RWPE2 (cell line): ENCODE data around the gene GNAI3.

Experiments
- ATAC-seq: fragments of 200-7000 bp; cut with Tn5 transposase; 3 replicates; pipeline ENCODE4 v1.9.1; 2021; ENCODE audit warnings: low read depth
- DNase-seq: peaks from one replicate; pipeline ENCODE4 v3.0.0-alpha.2; 2020; ENCODE audit warnings: low spot score
- H3K27ac ChIP-seq: fragments of 450-650 bp; 2 replicates; pipeline ENCODE4 v1.5.1; 2017; ENCODE audit warnings: mild to moderate bottlenecking; ENCODE audit not compliant: poor library complexity, severe bottlenecking
- H3K27me3 ChIP-seq: fragments of 250-450 bp; sonication (Bioruptor Pico); 2 replicates; pipeline ENCODE4 v1.5.1; 2021; ENCODE audit warnings: mild to moderate bottlenecking, moderate library complexity; ENCODE audit not compliant: insufficient read depth, poor library complexity, severe bottlenecking
- H3K36me3 ChIP-seq: fragments of 250-450 bp; sonication (Bioruptor Pico); 2 replicates; pipeline ENCODE4 v1.5.1; 2020; ENCODE audit warnings: low read depth, mild to moderate bottlenecking, moderate library complexity
- H3K4me1 ChIP-seq: fragments of 250-450 bp; sonication (Bioruptor Pico); 2 replicates; pipeline ENCODE4 v1.5.1; 2021; ENCODE audit warnings: mild to moderate bottlenecking, moderate library complexity; ENCODE audit not compliant: insufficient read depth, poor library complexity, severe bottlenecking
- H3K4me3 ChIP-seq: fragments of 250-450 bp; sonication (Bioruptor Pico); 2 replicates; pipeline ENCODE4 v1.5.1; 2021; ENCODE audit warnings: mild to moderate bottlenecking, moderate library complexity; ENCODE audit not compliant: severe bottlenecking
- H3K9me3 ChIP-seq: fragments of 250-450 bp; sonication (Bioruptor Pico); 2 replicates; pipeline ENCODE4 v1.5.1; 2021; ENCODE audit warnings: mild to moderate bottlenecking, moderate library complexity; ENCODE audit not compliant: severe bottlenecking
- CTCF ChIP-seq: fragments of 450-650 bp; IDR thresholded peaks from one replicate; pipeline ENCODE4 v1.5.1; 2017; ENCODE audit warnings: mild to moderate bottlenecking, moderate library complexity; ENCODE audit not compliant: poor library complexity, severe bottlenecking

GNAI3 gene

GRCh38 chr1:109501644-109502363 lies 46.6 kb upstream of the GNAI3 start:
- Histone ChIP-seq H3K27me3 (no peaks in the 10 kb centered on the region), H3K9me3 (no peaks in the 10 kb centered on the region), H3K4me3 (no peak overlapping the region), H3K27ac (no peak overlapping the region), H3K36me3 (peaks cover 3% of the 10 kb centered on the region; the same call in 1 of the 2 replicates), H3K4me1 (no peaks in the 10 kb centered on the region)
- no peak for DNase-seq
- no peak for TF ChIP-seq CTCF
- ATAC-seq: no peak

DNA sequence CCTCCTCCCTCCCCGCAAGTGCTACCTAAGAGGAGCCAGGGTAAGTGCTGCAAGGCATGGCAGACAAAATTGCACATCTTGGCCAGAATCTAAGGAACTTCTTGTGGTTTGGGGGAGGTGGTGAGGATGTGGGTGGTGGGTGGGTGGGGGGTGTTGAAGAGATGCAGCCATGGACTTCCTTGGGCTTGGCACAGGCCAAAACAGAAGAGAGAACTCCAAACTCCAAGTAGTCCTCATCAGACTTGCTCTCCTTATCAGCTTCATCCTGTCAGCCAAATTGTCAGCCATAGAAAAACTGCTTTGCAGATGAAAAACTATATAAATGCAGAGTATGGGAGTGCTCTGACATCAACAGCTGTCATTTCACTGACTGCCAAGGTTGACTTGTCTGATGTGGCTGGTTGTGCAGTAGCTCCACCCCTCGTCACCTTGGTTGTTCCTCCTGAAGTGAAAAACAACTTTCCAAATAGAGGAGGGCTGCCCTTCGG lies 46.0 kb upstream of the GNAI3 start:
- ATAC-seq: no peak
- Histone ChIP-seq H3K4me1 (no peaks in the 10 kb centered on the region), H3K9me3 (no peaks in the 10 kb centered on the region), H3K36me3 (no peaks in the 10 kb centered on the region; the same call in 1 of the 2 replicates), H3K27ac (no peak overlapping the region), H3K4me3 (no peak overlapping the region), H3K27me3 (no peaks in the 10 kb centered on the region)
- no peak for DNase-seq
- TF ChIP-seq CTCF: no peak

DNA sequence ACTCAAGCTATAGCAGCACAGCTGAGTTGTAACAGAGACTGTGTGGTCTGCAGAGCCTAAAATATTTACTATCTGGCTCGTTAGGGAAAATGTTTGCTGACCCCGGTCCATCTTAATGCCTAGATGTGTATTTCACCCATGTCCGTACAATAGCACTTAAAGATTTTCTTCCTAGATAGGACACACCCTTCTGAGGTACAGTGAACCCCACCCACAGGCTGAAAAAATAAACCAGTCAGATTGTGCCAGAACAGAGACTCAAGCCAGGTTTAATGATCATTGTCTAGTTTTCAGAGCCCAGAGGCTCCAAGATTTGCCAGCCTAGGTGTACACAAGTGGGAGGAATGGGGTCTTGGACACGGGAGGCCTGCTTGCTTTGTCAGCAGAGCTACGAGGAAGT lies 44.5 kb upstream of the GNAI3 start:
- DNase-seq (no peak), ATAC-seq (no peak)
- Histone ChIP-seq H3K4me1 (no peaks in the 10 kb centered on the region), H3K27ac (no peak overlapping the region), H3K9me3 (no peaks in the 10 kb centered on the region), H3K27me3 (no peaks in the 10 kb centered on the region), H3K4me3 (no peak overlapping the region), H3K36me3 (no peaks in the 10 kb centered on the region; the same call in 1 of the 2 replicates)
- TF ChIP-seq CTCF: no peak

DNA sequence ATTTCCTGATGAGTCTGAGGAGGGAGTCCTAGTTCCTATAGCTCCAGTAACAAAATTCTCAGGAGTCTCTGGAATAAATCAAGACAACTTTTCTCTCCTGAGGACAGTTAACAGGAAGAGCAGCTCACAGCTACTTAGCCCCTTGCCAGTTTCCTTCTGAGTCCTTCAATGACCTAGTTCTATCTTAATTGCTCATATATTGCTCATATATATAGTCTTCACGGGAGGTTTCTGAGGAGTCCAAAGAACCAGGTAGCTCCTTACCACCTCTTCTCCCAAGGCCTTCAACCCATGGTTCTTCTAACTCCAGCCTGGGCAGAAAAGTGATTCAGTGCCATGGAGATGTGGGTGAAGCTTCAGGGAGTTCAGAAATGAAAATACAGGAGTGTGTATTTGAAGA lies 43.4 kb upstream of the GNAI3 start:
- no peak for TF ChIP-seq CTCF
- H3K4me1 ChIP-seq: no peaks in the 10 kb centered on the region

More for the DNA sequence above, 43.4 kb upstream of the GNAI3 start:
- Histone ChIP-seq H3K9me3 (no peaks in the 10 kb centered on the region), H3K4me3 (no peak overlapping the region), H3K36me3 (no peaks in the 10 kb centered on the region), H3K27ac (no peak overlapping the region), H3K27me3 (no peaks in the 10 kb centered on the region)
- no peak for ATAC-seq
- DNase-seq: no peak
